ENCODE measurements around the gene FCHO2.
"Not testable (repeated sequence)": the region's sequence is repeated elsewhere in the genome, so short reads cannot be mapped to it uniquely, and the experiment has no call there.

Gene FCHO2

DNA sequence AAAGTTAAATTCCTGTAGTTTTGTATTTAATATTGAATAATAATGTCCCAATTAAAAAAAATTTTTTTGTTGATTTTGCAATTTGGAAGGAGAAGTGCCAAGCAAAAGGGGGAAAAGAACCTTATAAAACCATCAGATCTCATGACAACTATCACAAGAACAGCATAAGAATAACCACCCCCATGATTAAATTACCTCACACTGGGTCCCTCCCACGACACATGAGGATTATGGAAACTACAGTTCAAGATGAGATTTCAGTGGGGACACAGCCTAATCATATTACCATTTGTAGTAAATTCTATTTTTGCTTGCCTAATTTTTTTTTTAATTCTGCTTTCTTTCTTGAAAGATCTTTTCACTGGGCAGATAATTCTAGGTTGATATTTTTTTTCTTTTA lies 33.4 kb upstream of the FCHO2 start:
- Histone ChIP-seq H3K79me2 (ENCODE audit: insufficient read depth, low read length) (no peaks in the 10 kb centered on the region), H4K20me1 (ENCODE audit: insufficient read depth, low read length, poor library complexity, severe bottlenecking) (no peaks in the 10 kb centered on the region), H2AFZ (ENCODE audit: low read length) (no peak overlapping the region), H3K4me3 (ENCODE audit: low read length, poor library complexity, severe bottlenecking) (no peak overlapping the region), H3K36me3 (ENCODE audit: insufficient read depth, low read length) (no peaks in the 10 kb centered on the region), H3K27me3 (ENCODE audit: insufficient read depth, low read length, poor library complexity, severe bottlenecking) (no peaks in the 10 kb centered on the region), H3K9me2 (replicated peaks; ENCODE audit: low read depth, low read length) (no peaks in the 10 kb centered on the region), H3K4me2 (ENCODE audit: low read depth, low read length, poor library complexity, severe bottlenecking) (no peak overlapping the region), H3K9ac (ENCODE audit: low read depth, low read length, poor library complexity, severe bottlenecking) (no peak overlapping the region), H3F3A (ENCODE audit: low read depth) (no peaks in the 10 kb centered on the region), H3K4me1 (ENCODE audit: insufficient read depth, low read length, poor library complexity, severe bottlenecking) (no peaks in the 10 kb centered on the region), H3K9me3 (ENCODE audit: insufficient read depth, low read depth, low read length) (no peaks in the 10 kb centered on the region)
- TF ChIP-seq EZH2phosphoT487 (IDR thresholded peaks at IDR 0.05; ENCODE audit: borderline replicate concordance), result no peak
- TF ChIP-seq, protein P1, sequence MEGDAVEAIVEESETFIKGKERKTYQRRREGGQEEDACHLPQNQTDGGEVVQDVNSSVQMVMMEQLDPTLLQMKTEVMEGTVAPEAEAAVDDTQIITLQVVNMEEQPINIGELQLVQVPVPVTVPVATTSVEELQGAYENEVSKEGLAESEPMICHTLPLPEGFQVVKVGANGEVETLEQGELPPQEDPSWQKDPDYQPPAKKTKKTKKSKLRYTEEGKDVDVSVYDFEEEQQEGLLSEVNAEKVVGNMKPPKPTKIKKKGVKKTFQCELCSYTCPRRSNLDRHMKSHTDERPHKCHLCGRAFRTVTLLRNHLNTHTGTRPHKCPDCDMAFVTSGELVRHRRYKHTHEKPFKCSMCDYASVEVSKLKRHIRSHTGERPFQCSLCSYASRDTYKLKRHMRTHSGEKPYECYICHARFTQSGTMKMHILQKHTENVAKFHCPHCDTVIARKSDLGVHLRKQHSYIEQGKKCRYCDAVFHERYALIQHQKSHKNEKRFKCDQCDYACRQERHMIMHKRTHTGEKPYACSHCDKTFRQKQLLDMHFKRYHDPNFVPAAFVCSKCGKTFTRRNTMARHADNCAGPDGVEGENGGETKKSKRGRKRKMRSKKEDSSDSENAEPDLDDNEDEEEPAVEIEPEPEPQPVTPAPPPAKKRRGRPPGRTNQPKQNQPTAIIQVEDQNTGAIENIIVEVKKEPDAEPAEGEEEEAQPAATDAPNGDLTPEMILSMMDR (conservative IDR thresholded peaks at IDR 0.05; ENCODE audit: low read length), result no peak

DNA sequence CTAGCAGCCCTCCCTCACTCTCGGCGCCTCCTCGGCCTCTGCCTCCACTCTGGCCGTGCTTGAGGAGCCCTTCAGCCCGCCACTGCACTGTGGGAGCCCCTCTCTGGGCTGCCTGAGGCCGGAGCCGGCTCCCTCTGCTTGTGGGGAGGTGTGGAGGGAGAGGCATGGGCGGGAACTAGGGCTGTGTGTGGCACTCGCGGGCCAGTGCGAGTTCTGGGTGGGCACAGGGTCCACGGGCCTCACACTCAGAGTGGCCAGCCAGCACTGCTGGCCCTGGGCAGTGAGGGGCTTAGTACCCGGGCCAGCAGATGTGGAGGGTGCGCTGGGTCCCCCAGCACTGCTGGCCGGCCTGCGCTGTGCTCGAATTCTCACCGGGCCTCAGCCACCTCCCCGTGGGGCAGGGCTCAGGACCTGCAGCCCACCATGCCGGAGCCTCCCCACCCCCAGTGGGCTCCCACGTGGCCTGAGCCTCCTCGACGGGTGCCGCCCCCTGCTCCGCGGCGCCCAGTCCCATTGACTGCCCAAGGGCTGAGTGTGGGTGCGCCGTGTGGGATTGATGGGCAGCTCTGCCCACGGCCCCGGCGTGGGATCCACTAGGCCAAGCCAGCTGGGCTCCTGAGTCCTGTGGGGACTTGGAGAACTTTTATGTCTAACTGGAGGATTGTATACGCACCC lies 30.4 kb upstream of the FCHO2 start:
- H3K4me2 ChIP-seq (ENCODE audit: low read depth, low read length, poor library complexity, severe bottlenecking), result no peak overlapping the region
- no peaks in the 10 kb centered on the region for H3K27me3 ChIP-seq (ENCODE audit: insufficient read depth, low read length, poor library complexity, severe bottlenecking)
- H3K9me3 ChIP-seq (ENCODE audit: insufficient read depth, low read depth, low read length), result no peaks in the 10 kb centered on the region
- no peak overlapping the region for H3K9ac ChIP-seq (ENCODE audit: low read depth, low read length, poor library complexity, severe bottlenecking)
- H3K4me1 ChIP-seq (ENCODE audit: insufficient read depth, low read length, poor library complexity, severe bottlenecking), result no peaks in the 10 kb centered on the region
- no peak overlapping the region for H2AFZ ChIP-seq (ENCODE audit: low read length)
- H3K9me2 ChIP-seq (replicated peaks; ENCODE audit: low read depth, low read length), result no peaks in the 10 kb centered on the region
- TF ChIP-seq, protein P1 (conservative IDR thresholded peaks at IDR 0.05; ENCODE audit: low read length), result no peak
- no peak for TF ChIP-seq EZH2phosphoT487 (IDR thresholded peaks at IDR 0.05; ENCODE audit: borderline replicate concordance)
- no peaks in the 10 kb centered on the region for H3K36me3 ChIP-seq (ENCODE audit: insufficient read depth, low read length)
- no peaks in the 10 kb centered on the region for H3F3A ChIP-seq (ENCODE audit: low read depth)
- H4K20me1 ChIP-seq (ENCODE audit: insufficient read depth, low read length, poor library complexity, severe bottlenecking), result no peaks in the 10 kb centered on the region
- H3K79me2 ChIP-seq (ENCODE audit: insufficient read depth, low read length), result no peaks in the 10 kb centered on the region
- H3K4me3 ChIP-seq (ENCODE audit: low read length, poor library complexity, severe bottlenecking), result no peak overlapping the region

DNA sequence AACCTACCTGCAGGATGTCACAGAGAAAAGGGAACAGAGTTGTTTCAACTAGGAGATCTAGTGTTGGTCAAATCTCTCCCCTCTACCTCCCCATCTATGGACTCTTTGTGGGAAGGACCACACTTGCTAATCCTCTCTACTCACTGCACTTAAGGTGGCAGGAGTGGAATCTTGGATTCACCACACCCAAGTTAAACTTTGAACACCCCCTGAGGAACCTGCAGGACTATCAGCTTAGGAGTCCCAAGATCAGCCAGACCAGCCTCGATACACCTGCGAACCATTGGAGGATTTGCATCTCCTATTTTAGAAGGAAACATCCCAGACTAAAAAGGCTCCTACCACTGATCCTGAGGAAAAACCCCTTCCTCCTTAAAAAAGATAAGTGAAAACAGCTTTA lies 23.2 kb upstream of the FCHO2 start:
- H4K20me1 ChIP-seq (ENCODE audit: insufficient read depth, low read length, poor library complexity, severe bottlenecking); H3K9ac ChIP-seq (ENCODE audit: low read depth, low read length, poor library complexity, severe bottlenecking): not testable (repeated sequence)

DNA sequence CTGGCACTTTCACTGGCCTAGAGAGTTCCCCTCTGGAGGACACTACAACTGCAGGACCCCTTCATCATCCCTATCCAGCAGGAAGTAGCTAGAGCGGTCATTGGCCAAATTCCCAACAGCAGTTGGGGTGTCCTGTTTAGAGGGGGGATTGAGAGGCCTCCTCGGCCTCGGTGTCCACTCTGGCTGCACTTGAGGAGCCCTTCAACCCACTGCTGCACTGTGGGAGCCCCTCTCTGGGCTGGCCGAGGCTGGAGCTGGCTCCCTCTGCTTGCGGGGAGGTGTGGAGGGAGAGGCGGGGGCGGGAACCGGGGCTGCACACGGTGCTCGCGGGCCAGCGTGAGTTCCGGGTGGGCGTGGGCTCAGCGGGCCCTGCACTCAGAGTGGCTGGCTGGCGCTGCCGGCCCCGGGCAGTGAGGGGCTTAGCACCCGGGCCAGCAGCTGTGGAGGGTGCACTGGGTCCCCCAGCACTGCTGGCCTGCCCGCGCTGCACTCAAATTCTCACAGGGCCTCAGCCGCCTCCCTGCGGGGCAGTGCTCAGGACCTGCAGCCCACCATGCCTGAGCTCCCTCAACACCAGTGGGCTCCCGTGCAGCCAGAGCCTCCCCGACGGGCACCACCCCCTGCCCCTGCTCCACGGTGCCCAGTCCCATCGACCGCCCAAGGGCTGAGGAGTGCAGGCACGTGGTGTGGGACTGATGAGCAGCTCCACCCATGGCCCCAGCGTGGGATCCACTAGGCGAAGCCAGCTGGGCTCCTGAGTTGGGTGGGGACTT lies 20.7 kb upstream of the FCHO2 start:
- H3K9me3 ChIP-seq (ENCODE audit: insufficient read depth, low read depth, low read length); H3F3A ChIP-seq (ENCODE audit: low read depth); H3K4me2 ChIP-seq (ENCODE audit: low read depth, low read length, poor library complexity, severe bottlenecking); H4K20me1 ChIP-seq (ENCODE audit: insufficient read depth, low read length, poor library complexity, severe bottlenecking); H2AFZ ChIP-seq (ENCODE audit: low read length); H3K27me3 ChIP-seq (ENCODE audit: insufficient read depth, low read length, poor library complexity, severe bottlenecking); H3K4me3 ChIP-seq (ENCODE audit: low read length, poor library complexity, severe bottlenecking); H3K36me3 ChIP-seq (ENCODE audit: insufficient read depth, low read length); H3K4me1 ChIP-seq (ENCODE audit: insufficient read depth, low read length, poor library complexity, severe bottlenecking); H3K9me2 ChIP-seq (replicated peaks; ENCODE audit: low read depth, low read length); H3K9ac ChIP-seq (ENCODE audit: low read depth, low read length, poor library complexity, severe bottlenecking); H3K79me2 ChIP-seq (ENCODE audit: insufficient read depth, low read length): not testable (repeated sequence)

More for the DNA sequence above, 23.2 kb upstream of the FCHO2 start:
- H3K79me2 ChIP-seq (ENCODE audit: insufficient read depth, low read length); H3K4me1 ChIP-seq (ENCODE audit: insufficient read depth, low read length, poor library complexity, severe bottlenecking); H2AFZ ChIP-seq (ENCODE audit: low read length); H3F3A ChIP-seq (ENCODE audit: low read depth); H3K9me3 ChIP-seq (ENCODE audit: insufficient read depth, low read depth, low read length); H3K9me2 ChIP-seq (replicated peaks; ENCODE audit: low read depth, low read length); H3K4me2 ChIP-seq (ENCODE audit: low read depth, low read length, poor library complexity, severe bottlenecking); H3K4me3 ChIP-seq (ENCODE audit: low read length, poor library complexity, severe bottlenecking); H3K36me3 ChIP-seq (ENCODE audit: insufficient read depth, low read length); H3K27me3 ChIP-seq (ENCODE audit: insufficient read depth, low read length, poor library complexity, severe bottlenecking): not testable (repeated sequence)

All from Loucy (cell line).